ENCODE measurements around the gene CCDC33. TPM values are rescaled to one million over a fixed set of nuclear protein-coding genes. Genes with fewer than 3 reads are reported as not detected.

The CCDC33 gene
- total RNA-seq, 1 donor from 2014 or later, result not detected

DNA sequence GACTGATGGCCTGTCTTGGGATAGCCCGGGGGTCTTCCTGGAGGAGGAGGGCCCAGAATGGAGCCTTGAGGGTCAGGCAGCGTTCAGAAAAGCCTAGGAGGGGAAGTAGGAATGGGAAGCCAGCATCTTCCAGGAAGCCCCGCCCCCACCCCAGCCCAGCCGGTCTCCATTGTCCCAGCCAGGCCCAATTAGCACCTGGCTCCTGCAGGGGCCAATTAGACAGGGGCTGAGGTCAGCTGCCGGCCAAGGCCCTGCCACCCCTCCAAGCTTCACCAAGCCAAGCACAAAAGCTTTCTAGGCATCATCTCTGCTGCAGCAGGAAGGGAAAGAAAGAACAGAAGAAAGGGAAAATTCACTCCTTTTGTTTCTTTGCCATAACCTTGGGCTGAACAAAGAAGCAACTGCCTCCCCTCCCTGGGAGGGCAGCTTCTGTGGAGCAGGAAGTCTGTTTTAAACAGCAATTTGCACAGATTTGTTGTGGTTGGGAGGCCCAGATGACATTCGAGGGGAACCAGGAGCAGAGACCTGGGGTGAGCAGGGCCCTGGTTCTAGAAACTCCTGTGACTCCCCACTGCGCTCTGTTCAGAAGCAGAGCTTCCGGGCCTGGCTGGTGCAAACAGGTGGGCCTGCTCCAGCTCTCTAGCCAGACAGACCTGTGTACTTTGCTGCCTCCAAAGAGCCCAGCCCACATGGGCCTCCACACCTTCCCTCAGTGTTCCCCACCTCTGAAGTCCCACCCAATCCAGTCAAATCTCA is 83.6 kb downstream of the CCDC33 start:
- intact Hi-C loops (cut with DNase I), result no loop called here
- no peak overlapping the region for H3K27ac ChIP-seq
- H3K27me3 ChIP-seq, result no peaks in the 10 kb centered on the region
- H3K36me3 ChIP-seq, result no peaks in the 10 kb centered on the region
- DNase-seq, result no peak
- no peak overlapping the region for H3K4me3 ChIP-seq
- H3K4me1 ChIP-seq, result peaks cover 2% of the 10 kb centered on the region
- TF ChIP-seq, protein P1, sequence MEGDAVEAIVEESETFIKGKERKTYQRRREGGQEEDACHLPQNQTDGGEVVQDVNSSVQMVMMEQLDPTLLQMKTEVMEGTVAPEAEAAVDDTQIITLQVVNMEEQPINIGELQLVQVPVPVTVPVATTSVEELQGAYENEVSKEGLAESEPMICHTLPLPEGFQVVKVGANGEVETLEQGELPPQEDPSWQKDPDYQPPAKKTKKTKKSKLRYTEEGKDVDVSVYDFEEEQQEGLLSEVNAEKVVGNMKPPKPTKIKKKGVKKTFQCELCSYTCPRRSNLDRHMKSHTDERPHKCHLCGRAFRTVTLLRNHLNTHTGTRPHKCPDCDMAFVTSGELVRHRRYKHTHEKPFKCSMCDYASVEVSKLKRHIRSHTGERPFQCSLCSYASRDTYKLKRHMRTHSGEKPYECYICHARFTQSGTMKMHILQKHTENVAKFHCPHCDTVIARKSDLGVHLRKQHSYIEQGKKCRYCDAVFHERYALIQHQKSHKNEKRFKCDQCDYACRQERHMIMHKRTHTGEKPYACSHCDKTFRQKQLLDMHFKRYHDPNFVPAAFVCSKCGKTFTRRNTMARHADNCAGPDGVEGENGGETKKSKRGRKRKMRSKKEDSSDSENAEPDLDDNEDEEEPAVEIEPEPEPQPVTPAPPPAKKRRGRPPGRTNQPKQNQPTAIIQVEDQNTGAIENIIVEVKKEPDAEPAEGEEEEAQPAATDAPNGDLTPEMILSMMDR (IDR thresholded peaks at IDR 0.05), result no peak
- H3K9me3 ChIP-seq, result no peaks in the 10 kb centered on the region
- ATAC-seq, result no peak

DNA sequence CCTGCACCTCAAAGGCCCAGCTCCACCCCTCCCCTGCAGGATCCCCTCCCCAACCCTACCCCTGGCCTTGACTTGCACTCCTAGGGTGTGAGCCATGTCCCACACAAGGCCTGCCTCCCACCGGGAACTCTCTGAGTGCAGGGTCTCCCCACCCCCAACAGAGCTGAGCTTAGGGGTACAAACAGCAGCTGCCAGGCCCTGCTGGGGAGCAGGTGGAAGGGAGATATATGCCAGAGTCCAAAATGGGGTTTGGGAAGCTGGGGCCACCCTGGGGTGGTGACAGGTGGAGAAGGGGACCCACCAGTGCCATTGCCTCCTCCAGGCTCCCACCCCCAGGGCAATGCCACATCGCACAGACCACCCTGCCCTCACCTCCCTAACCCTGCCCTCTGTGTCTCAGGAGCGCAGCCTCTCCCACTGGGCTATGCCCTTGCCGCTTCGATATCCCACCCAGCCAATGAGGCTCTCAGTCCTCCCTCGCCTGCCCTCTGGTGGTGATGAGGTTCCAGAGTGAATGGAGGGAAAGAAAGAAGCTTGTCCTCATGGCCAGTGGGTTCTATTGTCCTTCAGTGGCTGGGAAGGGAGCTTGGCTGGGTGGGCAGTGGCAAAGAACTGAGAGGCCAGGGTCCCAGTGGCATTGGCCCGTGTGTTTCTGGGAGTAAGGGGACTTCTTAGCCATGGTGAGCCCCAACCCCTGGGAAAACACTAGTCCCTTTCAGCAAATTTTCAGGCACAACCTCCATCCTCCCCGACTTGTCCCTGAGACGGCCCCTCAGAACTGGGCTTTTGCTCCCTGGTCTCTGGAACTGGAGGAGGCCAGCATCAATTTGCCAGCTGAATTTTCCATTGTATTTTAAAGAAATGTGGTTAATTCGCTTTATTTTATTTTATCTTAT is 84.5 kb downstream of the CCDC33 start:
- TF ChIP-seq, protein P1 (IDR thresholded peaks at IDR 0.05), result peak; percentile 50
- no peak overlapping the region for H3K4me3 ChIP-seq
- no peak for DNase-seq
- no peaks in the 10 kb centered on the region for H3K27me3 ChIP-seq
- H3K4me1 ChIP-seq, result peaks cover 1% of the 10 kb centered on the region
- no peak for ATAC-seq
- no peak overlapping the region for H3K27ac ChIP-seq
- no peaks in the 10 kb centered on the region for H3K36me3 ChIP-seq
- H3K9me3 ChIP-seq, result no peaks in the 10 kb centered on the region
- intact Hi-C loops (cut with DNase I), result no loop called here

DNA sequence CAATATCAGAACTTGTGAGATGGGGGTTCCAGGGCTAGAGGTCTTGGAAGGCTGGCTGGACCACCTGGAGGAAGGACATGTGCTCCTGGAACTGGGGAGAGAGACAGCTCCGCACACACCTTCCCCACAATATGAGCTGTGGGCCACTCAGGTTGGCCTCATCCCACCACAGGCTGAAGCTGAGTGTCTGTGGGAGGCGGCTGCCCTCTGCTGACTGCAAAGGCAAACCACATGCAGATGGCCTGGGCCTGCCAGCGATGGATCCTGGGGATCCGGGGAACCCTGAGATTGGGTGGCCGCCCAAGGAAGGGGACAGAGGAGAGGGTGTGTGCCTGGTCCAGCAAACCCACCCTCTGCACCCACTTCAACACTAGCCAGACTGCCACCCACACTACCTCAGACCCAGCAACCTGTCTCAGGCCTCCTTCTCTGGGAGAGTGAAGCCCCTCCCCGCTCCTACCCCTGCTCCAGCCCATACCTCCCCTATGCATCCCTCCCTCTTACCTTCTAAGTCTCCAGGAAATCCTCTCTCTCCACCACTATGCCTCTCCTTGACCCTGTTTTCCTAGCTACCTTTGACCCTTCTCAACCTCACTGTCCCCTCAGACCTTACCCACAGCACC is 86.5 kb downstream of the CCDC33 start:
- no peaks in the 10 kb centered on the region for H3K4me1 ChIP-seq
- TF ChIP-seq, protein P1 (IDR thresholded peaks at IDR 0.05), result peak; percentile 80
- no peaks in the 10 kb centered on the region for H3K9me3 ChIP-seq
- H3K27ac ChIP-seq, result no peak overlapping the region
- no peak overlapping the region for H3K4me3 ChIP-seq
- H3K27me3 ChIP-seq, result no peaks in the 10 kb centered on the region
- intact Hi-C loops (cut with DNase I), result no loop called here
- DNase-seq (peak; percentile 77), ATAC-seq (peak; percentile 81)
- H3K36me3 ChIP-seq, result no peaks in the 10 kb centered on the region

DNA sequence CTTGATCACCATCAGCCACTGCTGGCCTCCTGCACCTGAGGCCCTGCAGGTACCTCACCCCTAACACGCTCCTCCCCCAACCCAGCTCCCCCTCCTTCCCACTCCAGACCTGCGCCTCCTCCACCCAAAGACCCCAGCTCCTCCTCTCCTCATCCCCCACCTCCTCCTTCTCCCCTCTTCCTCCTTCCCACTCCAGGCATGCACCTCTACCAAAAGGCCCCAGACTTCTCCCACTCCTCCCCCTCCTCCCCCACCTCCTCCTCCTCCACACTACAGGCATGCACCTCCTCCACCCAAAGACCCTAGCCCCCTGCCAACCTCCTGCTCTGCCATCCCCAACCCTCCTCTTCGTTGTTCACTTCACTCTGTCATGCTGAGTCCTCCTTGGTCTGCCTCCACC is 88.6 kb downstream of the CCDC33 start:
- Histone ChIP-seq H3K9me3 (no peaks in the 10 kb centered on the region), H3K4me3 (no peak overlapping the region), H3K27ac (no peak overlapping the region), H3K27me3 (no peaks in the 10 kb centered on the region), H3K36me3 (no peaks in the 10 kb centered on the region), H3K4me1 (no peaks in the 10 kb centered on the region)
- ATAC-seq (no peak), DNase-seq (no peak)
- TF ChIP-seq, protein P1 (IDR thresholded peaks at IDR 0.05), result no peak
- intact Hi-C loops (cut with DNase I), result no loop called here

DNA sequence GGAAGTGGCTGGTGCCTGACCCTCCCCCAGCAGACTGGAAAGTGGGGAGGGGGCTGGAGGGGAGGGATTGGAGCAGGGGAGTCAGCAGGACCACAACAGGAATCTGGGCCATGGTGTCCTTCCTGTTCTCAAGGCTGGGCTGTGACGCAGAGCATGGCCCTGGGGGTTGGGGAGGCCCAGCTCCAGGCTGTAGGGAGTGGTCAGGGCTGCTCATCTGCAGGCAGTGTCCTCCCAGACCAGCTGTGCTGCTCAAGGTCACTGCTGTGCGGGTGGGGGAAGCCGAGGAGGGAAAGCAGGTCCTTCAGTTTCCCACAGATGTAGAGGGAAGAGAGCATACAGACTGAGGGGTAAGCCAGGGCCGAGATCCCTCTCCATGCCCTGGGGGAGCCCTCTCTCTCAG is 90.6 kb downstream of the CCDC33 start:
- TF ChIP-seq, protein P1 (IDR thresholded peaks at IDR 0.05), result no peak
- DNase-seq (no peak), ATAC-seq (no peak)
- H3K4me3 ChIP-seq, result no peak overlapping the region
- H3K27ac ChIP-seq, result no peak overlapping the region
- H3K27me3 ChIP-seq, result no peaks in the 10 kb centered on the region
- H3K36me3 ChIP-seq, result no peaks in the 10 kb centered on the region
- intact Hi-C loops (cut with DNase I), result no loop called here
- no peaks in the 10 kb centered on the region for H3K9me3 ChIP-seq
- H3K4me1 ChIP-seq, result no peaks in the 10 kb centered on the region

Measured in upper lobe of right lung (tissue), 1 donor.